GM18507 (cell line): ENCODE data around the gene GRK1.
"Not testable (repeated sequence)": the region's sequence is repeated elsewhere in the genome, so short reads cannot be mapped to it uniquely, and the experiment has no call there.

Source experiments
- DNase-seq: peaks from one replicate; pipeline ENCODE4 v3.0.0; 2011; ENCODE audit warnings: low read depth; ENCODE audit not compliant: insufficient read length; ENCODE audit errors: extremely low spot score
- FAIRE-seq: peaks from 2 replicates; lab custom pipeline; 2011; peaks lifted over from hg19 to GRCh38; lab: Jason Lieb, UNC

GRK1 gene

GRCh38 chr13:113737803-113738202 lies 70.8 kb downstream of the GRK1 start:
- no peak for FAIRE-seq
- no peak for DNase-seq

- DNase-seq (no peak), FAIRE-seq (no peak)
Observed at GRCh38 chr13:113739527-113740285, 72.7 kb downstream of the GRK1 start.

GRCh38 chr13:113740286-113740556 lies 73.2 kb downstream of the GRK1 start:
- FAIRE-seq (no peak), DNase-seq (no peak)

DNA sequence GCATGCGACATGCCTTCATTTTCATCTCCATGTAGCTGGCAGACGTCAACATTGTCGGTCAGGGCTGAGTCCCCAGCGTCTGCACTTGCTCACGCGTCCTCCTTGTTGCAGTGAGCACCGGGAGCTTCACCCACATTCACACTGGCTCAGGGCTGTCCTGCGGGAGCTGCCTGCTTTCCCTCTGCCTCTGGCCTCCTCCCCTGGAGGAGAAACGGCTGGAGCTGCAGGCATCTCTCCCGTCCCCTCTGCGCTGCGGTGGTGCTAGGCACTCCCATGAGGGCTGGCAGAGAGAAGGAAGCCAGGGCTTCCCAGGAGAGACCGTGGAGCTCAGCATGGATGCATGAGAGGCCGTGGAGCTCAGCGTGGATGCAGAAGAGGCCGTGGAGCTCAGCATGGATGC lies 73.6 kb downstream of the GRK1 start:
- FAIRE-seq: no peak
- no peak for DNase-seq

DNA sequence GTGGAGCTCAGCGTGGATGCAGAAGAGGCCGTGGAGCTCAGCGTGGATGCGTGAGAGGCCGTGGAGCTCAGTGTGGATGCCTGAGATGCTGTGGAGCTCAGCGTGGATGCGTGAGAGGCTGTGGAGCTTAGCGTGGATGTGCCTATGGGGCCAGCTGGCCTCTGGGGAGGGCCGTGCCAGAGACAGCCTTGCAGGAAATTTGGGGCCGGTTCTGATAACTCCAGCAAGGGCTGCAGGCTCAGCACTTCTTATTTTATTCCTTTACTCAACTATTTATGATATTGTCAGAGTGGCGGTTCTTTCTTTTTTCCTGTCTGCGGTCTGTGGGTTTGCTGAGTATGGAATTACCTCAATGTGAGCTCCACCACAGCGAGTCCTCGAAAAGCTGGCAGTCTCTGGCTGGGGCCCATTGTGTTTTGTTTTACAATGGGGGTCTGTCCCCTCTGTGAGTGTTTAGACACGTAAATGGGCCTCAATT lies 74.2 kb downstream of the GRK1 start:
- FAIRE-seq: no peak

GRCh38 chr13:113742000-113742441 lies 75.0 kb downstream of the GRK1 start:
- FAIRE-seq (no peak), DNase-seq (no peak)

More for the DNA sequence above, 74.2 kb downstream of the GRK1 start:
- no peak for DNase-seq

DNA sequence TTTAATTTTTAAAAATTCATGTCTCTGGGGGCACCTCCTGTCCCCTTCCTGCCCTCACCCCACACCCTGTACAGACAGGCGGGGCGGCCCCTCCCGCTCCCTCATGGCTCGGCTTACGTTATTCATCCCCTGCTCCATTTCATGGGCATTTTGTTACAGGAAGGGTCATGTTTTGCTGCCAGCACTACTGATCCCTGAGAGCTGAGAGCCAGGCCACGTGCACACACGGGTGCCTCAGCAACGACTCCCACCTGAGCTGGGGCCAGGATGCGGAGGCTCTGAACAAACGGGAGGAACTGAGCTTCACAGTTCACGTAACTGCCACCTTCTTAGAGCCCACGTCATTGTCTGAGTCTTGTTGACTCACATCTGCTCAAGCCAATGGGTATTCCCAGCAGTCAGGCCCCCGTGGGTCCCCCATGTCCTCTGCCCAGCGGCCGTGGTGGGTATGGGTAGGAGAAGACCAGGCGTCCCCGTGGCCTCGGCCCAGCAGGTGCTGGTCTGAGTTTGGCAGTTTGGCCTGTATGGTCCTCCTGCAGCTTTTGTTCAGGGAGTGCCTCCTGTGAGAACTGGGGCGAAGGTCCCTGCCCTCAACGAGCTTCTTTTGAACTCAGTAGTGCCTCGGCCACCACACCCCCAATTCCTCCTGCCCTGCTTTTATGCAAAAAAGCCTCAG lies 75.6 kb downstream of the GRK1 start:
- DNase-seq: no peak
- no peak for FAIRE-seq

- FAIRE-seq (no peak), DNase-seq (no peak)
Observed at GRCh38 chr13:113743366-113744195, 76.6 kb downstream of the GRK1 start.

GRCh38 chr13:113744197-113745000 lies 77.4 kb downstream of the GRK1 start:
- no peak for DNase-seq
- FAIRE-seq: no peak

GRCh38 chr13:113745059-113745458 lies 78.0 kb downstream of the GRK1 start:
- no peak for FAIRE-seq
- no peak for DNase-seq

GRCh38 chr13:113745500-113746142 lies 78.6 kb downstream of the GRK1 start:
- not testable (repeated sequence) for DNase-seq, FAIRE-seq

GRCh38 chr13:113746143-113746525 lies 79.1 kb downstream of the GRK1 start:
- FAIRE-seq (no peak), DNase-seq (no peak)

- FAIRE-seq (no peak), DNase-seq (no peak)
Observed at GRCh38 chr13:113746671-113747070, 79.7 kb downstream of the GRK1 start.

DNA sequence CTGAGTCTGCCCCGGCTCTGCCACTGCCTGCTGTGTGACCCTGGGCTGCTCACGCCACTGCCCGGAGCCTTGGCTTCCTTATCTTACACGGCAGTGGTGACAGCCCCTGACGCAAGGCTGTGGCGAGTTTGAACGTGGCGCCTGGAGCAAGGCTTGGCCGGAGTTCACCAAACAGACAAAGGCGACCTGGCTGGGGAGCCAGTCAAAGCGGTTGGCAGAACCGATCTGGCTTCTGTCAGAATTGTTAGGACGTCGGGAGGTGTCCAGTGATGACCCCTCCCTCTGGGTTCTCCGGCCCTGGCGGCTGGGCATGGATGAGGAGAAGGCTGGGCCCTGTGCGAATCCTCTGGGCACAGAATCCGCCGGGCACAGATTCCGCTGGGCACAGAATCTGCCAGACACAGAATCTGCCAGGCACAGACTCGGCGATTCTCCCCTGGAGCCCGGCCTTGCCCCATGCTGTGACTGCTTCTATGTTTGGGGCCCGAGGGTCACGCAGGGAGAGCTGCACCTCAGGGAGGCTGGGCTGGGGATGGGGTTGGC lies 80.3 kb downstream of the GRK1 start:
- FAIRE-seq: no peak

DNA sequence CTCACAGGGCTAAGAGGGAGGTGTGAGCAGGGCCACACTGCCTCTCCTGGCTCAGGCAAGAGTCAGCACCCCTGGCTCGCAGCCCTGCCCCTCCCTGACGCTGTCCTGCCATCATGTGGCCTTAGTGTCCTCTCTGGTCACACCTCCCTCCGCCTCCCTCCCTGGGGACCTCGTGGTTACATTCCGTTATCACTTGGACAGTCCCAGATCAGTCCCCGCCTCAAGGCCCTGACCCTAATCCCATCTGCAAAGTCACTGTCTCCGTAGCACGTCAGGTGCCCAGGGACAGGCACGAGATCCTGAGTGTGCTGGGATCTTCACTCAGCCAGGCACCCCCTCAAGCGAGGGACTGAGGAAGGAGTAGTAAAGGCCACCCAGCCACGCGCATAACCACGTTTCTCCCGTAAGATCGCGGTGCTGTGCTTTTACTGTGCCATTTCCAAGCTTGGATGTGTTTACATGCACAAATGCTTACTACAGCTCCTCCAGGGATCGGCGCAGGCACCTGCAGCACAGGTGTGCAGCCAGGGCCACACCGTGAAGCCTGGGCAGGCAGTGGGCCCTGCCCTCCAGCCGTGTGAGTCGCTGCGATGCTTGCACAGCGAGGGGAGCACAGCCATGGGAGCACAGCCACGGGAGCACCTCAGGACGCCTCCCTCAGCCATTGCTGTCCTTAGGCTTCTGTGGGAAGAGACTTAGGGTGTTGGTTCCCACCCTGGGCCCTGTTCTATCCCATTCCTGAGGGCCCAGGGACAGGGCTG lies 81.3 kb downstream of the GRK1 start:
- no peak for FAIRE-seq
- DNase-seq: no peak

More for the DNA sequence above, 80.3 kb downstream of the GRK1 start:
- no peak for DNase-seq

- FAIRE-seq: no peak
- DNase-seq: no peak
Observed at GRCh38 chr13:113748862-113749451, 81.9 kb downstream of the GRK1 start.

GRCh38 chr13:113749507-113749906 lies 82.5 kb downstream of the GRK1 start:
- DNase-seq: no peak
- no peak for FAIRE-seq

DNA sequence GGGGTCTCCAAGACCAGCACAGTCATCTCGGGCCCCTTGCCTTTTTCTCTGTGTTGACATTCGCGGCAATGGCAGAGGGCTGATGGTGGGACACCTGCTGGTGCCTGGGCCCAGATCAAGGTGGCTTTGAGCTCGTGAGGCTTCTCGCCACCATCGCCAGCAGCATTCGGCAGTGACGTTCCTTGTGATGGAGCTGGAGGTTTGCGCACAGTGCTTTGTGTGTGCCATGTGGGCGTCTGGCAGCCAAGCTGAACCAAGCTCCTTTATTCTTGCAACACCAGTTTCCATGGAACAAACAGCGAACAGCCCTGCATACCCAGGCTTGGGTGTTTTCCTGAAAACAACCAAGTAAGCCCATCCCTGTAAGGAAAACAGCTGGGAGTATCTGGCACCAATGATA lies 82.9 kb downstream of the GRK1 start:
- DNase-seq (no peak), FAIRE-seq (no peak)
